IMR-90 (cell line): ENCODE results near the gene PTGDS. TPM values are rescaled to one million over a fixed set of nuclear protein-coding genes. Genes with fewer than 3 reads are reported as not detected.
A peak's percentile ranks its signal among the peaks of the same experiment; 100 is the strongest.

ENCODE experiments used
- ATAC-seq: fragments of 200-7000 bp; cut with Tn5 transposase; 2 replicates; pipeline ENCODE4 v1.9.1; 2020; ENCODE audit warnings: low read depth, mild to moderate bottlenecking, moderate library complexity
- BruUV-seq: library from RNA; stranded (reverse); fragments of 400-500 nt; replicated peaks from 2 replicates; lab custom pipeline; 2021; lab: Mats Ljungman, UMichigan
- CTCF ChIA-PET: fragments of 300-600 bp; formaldehyde crosslinking; extraction: SDS; loops from one replicate; lab custom pipeline; 2021; ENCODE audit warnings: antibody characterized with exemption; lab: Yijun Ruan, JAX
- POLR2A ChIA-PET: fragments of 300-600 bp; sonication (Branson Sonifier 250); formaldehyde crosslinking; loops from one replicate; lab custom pipeline; 2022; ENCODE audit warnings: antibody characterized with exemption; ENCODE audit not compliant: unreplicated experiment; lab: Charles Lee
- DNase-seq: peaks from one replicate; pipeline ENCODE4 v3.0.0; 2013
- H2AFZ ChIP-seq: replicated peaks from 2 replicates; pipeline ENCODE3; 2013; ENCODE audit warnings: low read length, mild to moderate bottlenecking; ENCODE audit not compliant: poor library complexity
- H2AK5ac ChIP-seq: 2 replicates; pipeline ENCODE4 v1.6.1; 2013; ENCODE audit warnings: low read depth, low read length, inconsistent platforms
- H2AK9ac ChIP-seq: replicated peaks from 2 replicates; pipeline ENCODE3; 2013; ENCODE audit warnings: mild to moderate bottlenecking, low read depth, low read length, moderate library complexity; ENCODE audit not compliant: poor library complexity
- H2BK120ac ChIP-seq: 2 replicates; pipeline ENCODE4 v1.6.1; 2013; ENCODE audit warnings: low read depth, low read length, inconsistent platforms
- H2BK15ac ChIP-seq: 3 replicates; pipeline ENCODE4 v1.6.1; 2013; ENCODE audit warnings: low read depth, low read length, inconsistent platforms
- H2BK20ac ChIP-seq: 2 replicates; pipeline ENCODE4 v1.6.1; 2013; ENCODE audit warnings: low read depth, mild to moderate bottlenecking, inconsistent platforms, low read length, moderate library complexity
- H2BK5ac ChIP-seq: 2 replicates; pipeline ENCODE4 v1.6.1; 2013; ENCODE audit warnings: mild to moderate bottlenecking, low read depth, low read length, inconsistent platforms; ENCODE audit not compliant: poor library complexity, severe bottlenecking
- H3K14ac ChIP-seq: replicated peaks from 2 replicates; pipeline ENCODE4 v1.6.1; 2013; ENCODE audit warnings: low read depth, low read length, inconsistent platforms
- H3K18ac ChIP-seq: 2 replicates; pipeline ENCODE4 v1.6.1; 2013; ENCODE audit warnings: low read depth, low read length, control low read depth
- H3K23ac ChIP-seq: 2 replicates; pipeline ENCODE4 v1.6.1; 2013; ENCODE audit warnings: low read depth, low read length, inconsistent platforms
- H3K27ac ChIP-seq: 2 replicates; pipeline ENCODE4 v1.5.1; 2013; ENCODE audit warnings: mild to moderate bottlenecking, control low read depth, low read length; ENCODE audit not compliant: insufficient read depth
- H3K27me3 ChIP-seq: 2 replicates; pipeline ENCODE4 v1.6.1; 2013; ENCODE audit warnings: low read length; ENCODE audit not compliant: control insufficient read depth, insufficient read depth
- H3K36me3 ChIP-seq: 2 replicates; pipeline ENCODE4 v1.6.1; 2013; ENCODE audit warnings: low read length, mixed read lengths; ENCODE audit not compliant: control insufficient read depth, insufficient read depth
- H3K4ac ChIP-seq: 2 replicates; pipeline ENCODE4 v1.6.1; 2013; ENCODE audit warnings: low read depth, low read length, inconsistent platforms
- H3K4me1 ChIP-seq: 2 replicates; pipeline ENCODE4 v1.6.1; 2013; ENCODE audit warnings: low read length, mixed read lengths; ENCODE audit not compliant: control insufficient read depth, insufficient read depth
- H3K4me2 ChIP-seq: 2 replicates; pipeline ENCODE4 v1.6.1; 2013; ENCODE audit warnings: low read depth, mild to moderate bottlenecking, control low read depth, low read length, moderate library complexity
- H3K4me3 ChIP-seq: 2 replicates; pipeline ENCODE4 v1.5.1; 2013; ENCODE audit warnings: low read depth, mild to moderate bottlenecking, control low read depth, low read length, moderate library complexity; ENCODE audit not compliant: insufficient read depth
- H3K56ac ChIP-seq: 2 replicates; pipeline ENCODE4 v1.6.1; 2013; ENCODE audit warnings: low read length, inconsistent platforms; ENCODE audit not compliant: insufficient read depth; ENCODE audit errors: extremely low read depth
- H3K79me1 ChIP-seq, 2 experiments: 2 replicates each; pipeline ENCODE4 v1.6.1; 2013; ENCODE audit warnings: low read length in 2 of 2, inconsistent platforms in 1 of 2, low read depth in 1 of 2
- H3K9ac ChIP-seq: 2 replicates; pipeline ENCODE4 v1.6.1; 2013; ENCODE audit warnings: low read depth, low read length, control low read depth
- H3K9me1 ChIP-seq: 2 replicates; pipeline ENCODE4 v1.6.1; 2013; ENCODE audit warnings: low read length, inconsistent platforms; ENCODE audit not compliant: insufficient read depth
- H3K9me3 ChIP-seq: 2 replicates; pipeline ENCODE4 v1.6.1; 2013; ENCODE audit warnings: low read length; ENCODE audit not compliant: control insufficient read depth, insufficient read depth
- H4K20me1 ChIP-seq: 2 replicates; pipeline ENCODE4 v1.6.1; 2013; ENCODE audit warnings: low read length, inconsistent platforms; ENCODE audit not compliant: insufficient read depth
- H4K5ac ChIP-seq: 2 replicates; pipeline ENCODE4 v1.6.1; 2013; ENCODE audit warnings: mild to moderate bottlenecking, low read depth, low read length, control low read depth
- H4K8ac ChIP-seq, 2 experiments: 2 replicates each; pipeline ENCODE4 v1.6.1; 2013; ENCODE audit warnings: low read depth in 2 of 2, low read length in 2 of 2, control low read depth in 1 of 2, inconsistent platforms in 1 of 2
- H4K91ac ChIP-seq: 2 replicates; pipeline ENCODE4 v1.6.1; 2013; ENCODE audit warnings: low read depth, low read length, inconsistent platforms; ENCODE audit not compliant: insufficient read depth
- BHLHE40 ChIP-seq: fragments of 150-350 bp; IDR thresholded peaks from 2 replicates; pipeline ENCODE4 v1.6.1; 2016; ENCODE audit warnings: mild to moderate bottlenecking, low read depth, low read length
- CEBPB ChIP-seq: IDR thresholded peaks from 2 replicates; pipeline ENCODE4 v1.6.1; 2012; ENCODE audit warnings: low read depth, low read length, improper control_type of control experiment
- CHD1 ChIP-seq: IDR thresholded peaks from 2 replicates; pipeline ENCODE4 v1.6.1; 2012; ENCODE audit warnings: low read depth, low read length, improper control_type of control experiment
- FOS ChIP-seq: fragments of 150-350 bp; IDR thresholded peaks from 2 replicates; pipeline ENCODE4 v1.6.1; 2016; ENCODE audit warnings: low read depth, low read length
- MAFK ChIP-seq: IDR thresholded peaks from 2 replicates; pipeline ENCODE4 v1.6.1; 2012; ENCODE audit warnings: low read depth, low read length, improper control_type of control experiment
- MAZ ChIP-seq: IDR thresholded peaks from 2 replicates; pipeline ENCODE4 v1.6.1; 2012; ENCODE audit warnings: low read depth, mild to moderate bottlenecking, low read length, improper control_type of control experiment, moderate library complexity, borderline replicate concordance
- POLR2A ChIP-seq: IDR thresholded peaks from 2 replicates; pipeline ENCODE4 v1.6.1; 2012; ENCODE audit warnings: mild to moderate bottlenecking, low read depth, low read length
- RAD21 ChIP-seq: IDR thresholded peaks from 2 replicates; pipeline ENCODE4 v1.6.1; 2012; ENCODE audit warnings: low read length, improper control_type of control experiment
- USF2 ChIP-seq: fragments of 150-350 bp; IDR thresholded peaks from 2 replicates; pipeline ENCODE4 v1.6.1; 2017; ENCODE audit warnings: mild to moderate bottlenecking, antibody characterized with exemption, low read length, low read depth
- WGBS, 2 experiments: methylation state at CpG; one replicate each; pipeline versions ENCODE4 v1.1.5 to v1.1.7; 2013; ENCODE audit warnings: missing lambda C conversion rate in 2 of 2; ENCODE audit not compliant: insufficient read length in 1 of 2; ENCODE audit errors: extremely low coverage in 2 of 2; 5-methylcytosine and 5-hydroxymethylcytosine counted together
- dilution Hi-C: fragments of 300-500 bp; cut with HindIII; formaldehyde crosslinking; loops from one replicate; pipeline ENCODE4 v1.14.3; 2018; ENCODE audit warnings: low sequenced_read_pairs; ENCODE audit not compliant: unreplicated experiment
- in situ Hi-C: fragments of 300-500 bp; cut with MboI; formaldehyde crosslinking; loops from 3 replicates; pipeline ENCODE4 v1.14.3; 2019; ENCODE audit warnings: low sequenced_read_pairs, inconsistent platforms, mixed read lengths
- intact Hi-C: fragments of 100-400 bp; cut with micrococcal nuclease; formaldehyde crosslinking; loops from 2 replicates; pipeline ENCODE4 v1.10.0; 2022
- polyA plus RNA-seq, 3 experiments: library from polyadenylated mRNA; depleted of rRNA; stranded (reverse); fragments of >200 nt; gene quantifications; 2 replicates each; pipeline ENCODE4 v1.2.3, GENCODE V29; 2012; ENCODE audit warnings: low replicate concordance in 1 of 3
- total RNA-seq: library from RNA; depleted of rRNA; stranded (reverse); fragments of >200 nt; gene quantifications from 2 replicates; pipeline ENCODE4 v1.2.3, GENCODE V29; 2012

Gene PTGDS
- total and polyA plus RNA-seq, 2 of the 4 experiments (the other 2 are of a cell fraction) = 1.2 TPM; not detected in 1

- no peak overlapping the region for H3K4me3 ChIP-seq
- no peak overlapping the region for H4K5ac ChIP-seq
- H4K20me1 ChIP-seq = no peaks in the 10 kb centered on the region; the same call in 1 of the 2 replicates
- H3K4me2 ChIP-seq = no peak overlapping the region
- TF ChIP-seq FOS (no peak), RAD21 (no peak), BHLHE40 (no peak), MAZ (peak; percentile 93), POLR2A (no peak), CEBPB (no peak), CHD1 (no peak), USF2 (0 out of 2 replicates have a peak, but pooled peaks have one; percentile 1), MAFK (no peak)
- 78% methylated on average over 12 of the region's 30 CpGs; no CpG with 5 or more reads in 1 of the 2 experiments for WGBS, 2 experiments
- peaks cover 0 to 2% of the 10 kb centered on the region in 2 experiments; a peak in 2 of 4 replicates for H3K79me1 ChIP-seq
- peak overlapping the region; percentile 41 for H2AFZ ChIP-seq
- no peak overlapping the region for H2BK15ac ChIP-seq
- POLR2A ChIA-PET = no interaction called here
- H4K8ac ChIP-seq = no peak overlapping the region
- no TSS peak for BruUV-seq
- no peak overlapping the region for H3K4ac ChIP-seq
- H2AK9ac ChIP-seq = no peak overlapping the region
- no peak overlapping the region for H3K18ac ChIP-seq
- H3K36me3 ChIP-seq = peaks cover 12% of the 10 kb centered on the region; the same call in 1 of the 2 replicates
- no peak overlapping the region for H2BK20ac ChIP-seq
- no peak overlapping the region for H2BK5ac ChIP-seq
- H4K91ac ChIP-seq = no peak overlapping the region
- DNase-seq = peak; percentile 68
- peaks cover under 1% of the 10 kb centered on the region for H3K4me1 ChIP-seq
- intact Hi-C loops (no loop called here), in situ Hi-C loops (no loop called here), dilution Hi-C loops (no loop called here)
- CTCF ChIA-PET = no interaction called here
- H2BK120ac ChIP-seq = no peak overlapping the region
- no peaks in the 10 kb centered on the region for H3K27me3 ChIP-seq
- H3K9me1 ChIP-seq = peaks cover 4% of the 10 kb centered on the region; the same call in 1 of the 2 replicates
- no peaks in the 10 kb centered on the region for H3K9me3 ChIP-seq
- H3K9ac ChIP-seq = no peak overlapping the region
- peak overlapping the region; percentile 3; the same call in 1 of the 2 replicates for H2AK5ac ChIP-seq
- H3K14ac ChIP-seq = no peak overlapping the region
- ATAC-seq = peak; percentile 74
- no peak overlapping the region for H3K27ac ChIP-seq
- H3K23ac ChIP-seq = no peak overlapping the region
- H3K56ac ChIP-seq = no peak overlapping the region
Observed at GRCh38 chr9:137021979-137022661, 44.8 kb downstream of the PTGDS start.
